CD4-positive, alpha-beta T cell (primary cell): ENCODE measurements around the gene SUSD5. TPM values are rescaled to one million over a fixed set of nuclear protein-coding genes. Genes with fewer than 3 reads are reported as not detected.
"Not testable (repeated sequence)": the region's sequence is repeated elsewhere in the genome, so short reads cannot be mapped to it uniquely, and the experiment has no call there.

Source experiments
- ATAC-seq: fragments of 200-7000 bp; cut with Tn5 transposase; one replicate; pipeline ENCODE4 v1.10.0; 2022; ENCODE audit warnings: mild to moderate bottlenecking; ENCODE audit not compliant: poor library complexity
- CTCF ChIA-PET: fragments of 350-600 bp; sonication (Branson Sonifier 250); formaldehyde crosslinking; loops from one replicate; lab custom pipeline; 2021; ENCODE audit warnings: antibody characterized with exemption, inconsistent platforms; lab: Charles Lee
- POLR2A ChIA-PET: fragments of 350-600 bp; sonication (Branson Sonifier 250); formaldehyde crosslinking; loops from one replicate; lab custom pipeline; 2021; ENCODE audit warnings: antibody characterized with exemption, inconsistent platforms; lab: Charles Lee
- DNase-seq, 14 experiments: peaks; one replicate each; pipeline ENCODE4 v3.0.0-alpha.2; 2013 to 2020; ENCODE audit warnings: mixed read lengths in 2 of 14
- H3K27ac ChIP-seq, 2 donors: one replicate each; pipeline versions ENCODE4 v1.5.1 to v1.7.0; 2013; ENCODE audit warnings: low read length in 2 of 2, low read depth in 1 of 2, mild to moderate bottlenecking in 1 of 2
- H3K27me3 ChIP-seq, 2 experiments: 1 replicate in 1 of 2; 2 replicates in 1 of 2; pipeline versions ENCODE4 v1.6.1 to v1.7.0; 2013; ENCODE audit warnings: low read length in 2 of 2, control low read depth in 1 of 2, mild to moderate bottlenecking in 1 of 2, moderate library complexity in 1 of 2; ENCODE audit not compliant: insufficient read depth in 2 of 2, control insufficient read depth in 1 of 2
- H3K36me3 ChIP-seq: one replicate; pipeline ENCODE4 v1.6.1; 2013; ENCODE audit warnings: low read length, control low read depth; ENCODE audit not compliant: insufficient read depth
- H3K4me1 ChIP-seq: one replicate; pipeline ENCODE4 v1.6.1; 2013; ENCODE audit warnings: low read length, control low read depth; ENCODE audit not compliant: insufficient read depth
- H3K4me3 ChIP-seq: one replicate; pipeline ENCODE4 v1.5.1; 2013; ENCODE audit warnings: mild to moderate bottlenecking, low read length, moderate library complexity
- H3K9me3 ChIP-seq, 2 experiments: 1 replicate in 1 of 2; 2 replicates in 1 of 2; pipeline versions ENCODE4 v1.6.1 to v1.7.0; 2013; ENCODE audit warnings: low read length in 2 of 2, mild to moderate bottlenecking in 2 of 2, control low read depth in 1 of 2, moderate library complexity in 1 of 2; ENCODE audit not compliant: control insufficient read depth in 1 of 2, insufficient read depth in 1 of 2
- H3K27ac Mint-ChIP-seq: one replicate; pipeline ENCODE4 v1.8.0; 2020; ENCODE audit warnings: mixed read lengths
- H3K27me3 Mint-ChIP-seq: one replicate; pipeline ENCODE4 v1.8.0; 2021; ENCODE audit warnings: mixed read lengths
- H3K36me3 Mint-ChIP-seq: one replicate; pipeline ENCODE4 v1.8.0; 2021; ENCODE audit warnings: low read depth, mixed read lengths
- H3K4me1 Mint-ChIP-seq: one replicate; pipeline ENCODE4 v1.8.0; 2021; ENCODE audit warnings: low read depth, mixed read lengths
- H3K4me3 Mint-ChIP-seq: one replicate; pipeline ENCODE4 v1.8.0; 2020; ENCODE audit warnings: mild to moderate bottlenecking, mixed read lengths
- H3K9me3 Mint-ChIP-seq: one replicate; pipeline ENCODE4 v1.8.0; 2020; ENCODE audit warnings: mixed read lengths
- CTCF ChIP-seq: fragments of 200-600 bp; IDR thresholded peaks from one replicate; pipeline ENCODE4 v1.8.0; 2022; ENCODE audit warnings: antibody characterized with exemption, mild to moderate bottlenecking
- intact Hi-C, 2 experiments: fragments of 100-400 bp; cut with DNase I in 1 of 2; cut with micrococcal nuclease in 1 of 2; formaldehyde crosslinking; loops; one replicate each; pipeline versions ENCODE4 v1.15.1 to v1.9.0; 2023 to 2025; cut with DNase I, micrococcal nuclease
- total RNA-seq, 174 experiments: library from RNA in 2 of 174; stranded (reverse) in 2 of 174; gene quantifications; one replicate each; pipeline ENCODE4 v1.2.3 and lab custom pipeline; 2021 to 2026

SUSD5 gene
- total RNA-seq, 2 experiments from 2014 or later = not detected

- Mint-ChIP-seq H3K27me3 (peaks cover 32% of the 10 kb centered on the region), H3K36me3 (no peaks in the 10 kb centered on the region), H3K4me3 (no peak overlapping the region), H3K4me1 (no peaks in the 10 kb centered on the region), H3K27ac (no peak overlapping the region), H3K9me3 (peaks cover 4% of the 10 kb centered on the region)
- Histone ChIP-seq H3K9me3 (peaks cover 0 to 5% of the 10 kb centered on the region in 2 experiments), H3K27me3 (peaks cover 0 to 2% of the 10 kb centered on the region in 2 experiments), H3K4me1 (no peaks in the 10 kb centered on the region), H3K4me3 (no peak overlapping the region), H3K27ac (no peak overlapping the region), H3K36me3 (no peaks in the 10 kb centered on the region)
- no peak for TF ChIP-seq CTCF
- ChIA-PET CTCF (no interaction called here), POLR2A (no interaction called here)
- intact Hi-C loops = no loop called here
- DNase-seq (no peak), ATAC-seq (no peak)
Observed at GRCh38 chr3:33187368-33187634, 31.3 kb downstream of the SUSD5 start.

GRCh38 chr3:33186524-33187367 lies 31.9 kb downstream of the SUSD5 start:
- intact Hi-C loops = no loop called here
- DNase-seq = no peak
- Histone ChIP-seq H3K27me3 (peaks cover 0 to 2% of the 10 kb centered on the region in 2 experiments), H3K4me3 (no peak overlapping the region), H3K27ac (no peak overlapping the region), H3K9me3 (peaks cover 0 to 5% of the 10 kb centered on the region in 2 experiments), H3K36me3 (no peaks in the 10 kb centered on the region), H3K4me1 (no peaks in the 10 kb centered on the region)
- POLR2A ChIA-PET = no interaction called here
- no peak for TF ChIP-seq CTCF
- Mint-ChIP-seq H3K27me3 (peaks cover 32% of the 10 kb centered on the region), H3K36me3 (no peaks in the 10 kb centered on the region), H3K9me3 (peaks cover 4% of the 10 kb centered on the region), H3K27ac (no peak overlapping the region), H3K4me1 (no peaks in the 10 kb centered on the region), H3K4me3 (no peak overlapping the region)
- ATAC-seq = no peak
- CTCF ChIA-PET = no interaction called here

- Mint-ChIP-seq H3K9me3 (peaks cover 4% of the 10 kb centered on the region), H3K27ac (no peak overlapping the region), H3K27me3 (peaks cover 33% of the 10 kb centered on the region), H3K36me3 (no peaks in the 10 kb centered on the region), H3K4me3 (no peak overlapping the region), H3K4me1 (no peaks in the 10 kb centered on the region)
- peaks cover 0 to 2% of the 10 kb centered on the region in 2 experiments for H3K27me3 ChIP-seq
- no peaks in the 10 kb centered on the region for H3K4me1 ChIP-seq
- POLR2A ChIA-PET = no interaction called here
- TF ChIP-seq CTCF = no peak
- no peaks in the 10 kb centered on the region for H3K36me3 ChIP-seq
- no peak overlapping the region for H3K4me3 ChIP-seq
- CTCF ChIA-PET = no interaction called here
- intact Hi-C loops = no loop called here
- ATAC-seq (no peak), DNase-seq (no peak)
- H3K9me3 ChIP-seq = peaks cover 0 to 5% of the 10 kb centered on the region in 2 experiments
- H3K27ac ChIP-seq = no peak overlapping the region
Observed at GRCh38 chr3:33184863-33185262, 33.7 kb downstream of the SUSD5 start.

- peaks cover 14% of the 10 kb centered on the region for H3K27me3 Mint-ChIP-seq
- H3K36me3 ChIP-seq, H3K4me3 ChIP-seq, CTCF ChIA-PET, H3K27ac ChIP-seq, ATAC-seq, DNase-seq, POLR2A ChIA-PET, H3K27me3 ChIP-seq, H3K4me3 Mint-ChIP-seq, H3K4me1 ChIP-seq, H3K4me1 Mint-ChIP-seq, H3K36me3 Mint-ChIP-seq, intact Hi-C loops, H3K27ac Mint-ChIP-seq: not testable (repeated sequence)
- peaks cover 4 to 12% of the 10 kb centered on the region in 2 experiments for H3K9me3 ChIP-seq
- peaks cover 12% of the 10 kb centered on the region for H3K9me3 Mint-ChIP-seq
Observed at GRCh38 chr3:33181641-33182040, 37.0 kb downstream of the SUSD5 start.
